ENCODE results near the gene RALGPS1. TPM values are rescaled to one million over a fixed set of nuclear protein-coding genes. Genes with fewer than 3 reads are reported as not detected.

RALGPS1 gene
- total RNA-seq, 1 experiment from 2014 or later = 18.6 TPM

- H3T11ph ChIP-seq (ENCODE audit: low read length) = no peak overlapping the region
- H3K4me1 Mint-ChIP-seq = peaks cover 6% of the 10 kb centered on the region in 2 experiments; a peak in 2 of 4 replicates
- H3K4ac ChIP-seq (ENCODE audit: low read depth, low read length) = no peak overlapping the region
- no peaks in the 10 kb centered on the region for H3K9me3 ChIP-seq (ENCODE audit: control insufficient read depth, low read depth, low read length)
- DNase-seq = no peak
- H4K8ac ChIP-seq (replicated peaks; ENCODE audit: insufficient read length, low read depth, low read length) = no peak overlapping the region
- H3K23me2 ChIP-seq (ENCODE audit: insufficient read length, low read depth, low read length, poor library complexity, severe bottlenecking) = no peaks in the 10 kb centered on the region
- no peak overlapping the region for H2BK5ac ChIP-seq (ENCODE audit: insufficient read length, low read length)
- no peak overlapping the region for H3K27ac ChIP-seq (ENCODE audit: insufficient read length, low read depth, low read length)
- no peaks in the 10 kb centered on the region for H3K27me3 Mint-ChIP-seq (ENCODE audit: low read depth)
- H3K79me2 ChIP-seq (ENCODE audit: insufficient read depth, low read length) = no peaks in the 10 kb centered on the region
- H2BK15ac ChIP-seq (ENCODE audit: low read depth, low read length) = no peak overlapping the region
- no peaks in the 10 kb centered on the region for H3K9me3 Mint-ChIP-seq
- no peak overlapping the region for H2BK120ac ChIP-seq (ENCODE audit: low read depth, low read length, poor library complexity, severe bottlenecking)
- H3K4me1 ChIP-seq (ENCODE audit: insufficient read depth, low read length) = no peaks in the 10 kb centered on the region
- H3K14ac ChIP-seq (ENCODE audit: insufficient read depth, low read length) = no peak overlapping the region
- H4K91ac ChIP-seq (ENCODE audit: insufficient read length, low read depth, low read length) = no peak overlapping the region
- H2AK5ac ChIP-seq (ENCODE audit: insufficient read length, low read length) = no peak overlapping the region
- H3K23ac ChIP-seq (ENCODE audit: insufficient read length, low read depth, low read length) = no peak overlapping the region
- H3K27ac Mint-ChIP-seq = no peak overlapping the region
- H3K9ac ChIP-seq (ENCODE audit: extremely low read depth, insufficient read length, low read length) = no peak overlapping the region
- no peak overlapping the region for H4K5ac ChIP-seq (ENCODE audit: insufficient read length, low read depth, low read length)
- H3K18ac ChIP-seq (ENCODE audit: insufficient read length, low read depth, low read length) = no peak overlapping the region
- H3K56ac ChIP-seq (ENCODE audit: insufficient read length, low read depth, low read length) = no peak overlapping the region
- H4K20me1 ChIP-seq (ENCODE audit: control insufficient read depth, insufficient read depth, insufficient read length) = no peaks in the 10 kb centered on the region
- no peak overlapping the region for H2BK12ac ChIP-seq (ENCODE audit: insufficient read length, low read depth, low read length)
- H3K27me3 ChIP-seq (ENCODE audit: insufficient read depth, low read length) = no peaks in the 10 kb centered on the region
- H2BK20ac ChIP-seq (ENCODE audit: low read depth, low read length, poor library complexity, severe bottlenecking) = no peak overlapping the region
- no peak overlapping the region for H3K4me3 Mint-ChIP-seq
- no peaks in the 10 kb centered on the region for H3K79me1 ChIP-seq (ENCODE audit: insufficient read depth, low read depth, low read length, poor library complexity, severe bottlenecking)
- H2AFZ ChIP-seq (ENCODE audit: low read length) = no peak overlapping the region
- no peak overlapping the region for H3K4me2 ChIP-seq (ENCODE audit: insufficient read depth, insufficient read length, low read length)
- no CpG with 5 or more reads among the region's 1 CpG for WGBS (ENCODE audit: extremely low coverage, insufficient read length, low lambda C conversion rate)
- TF ChIP-seq CTCF (conservative IDR thresholded peaks at IDR 0.05) = no peak
- peaks cover 0 to 4% (median 2%) of the 10 kb centered on the region in 3 experiments; a peak in 3 of 7 replicates for H3K36me3 Mint-ChIP-seq (ENCODE audit: insufficient read depth in 1 of 3, low read depth in 3 of 3)
Observed at GRCh38 chr9:127233989-127234388, 319.4 kb downstream of the RALGPS1 start.

Data from H9 (cell line).